NCI-H2029 (cell line): ENCODE data around the gene ING1.
"Not testable (repeated sequence)": the region's sequence is repeated elsewhere in the genome, so short reads cannot be mapped to it uniquely, and the experiment has no call there.

ENCODE experiments used
- DNase-seq: peaks from one replicate; lab custom pipeline; 2025; lab: John Stamatoyannopoulos, UW

Gene ING1

GRCh38 chr13:110713642-110713952, at the start of gene ING1:
Gene ING1 (plus strand): TSS chr13:110713700. CDS start chr13:110714150, 450 bp downstream.
- DNase-seq = no peak

DNA sequence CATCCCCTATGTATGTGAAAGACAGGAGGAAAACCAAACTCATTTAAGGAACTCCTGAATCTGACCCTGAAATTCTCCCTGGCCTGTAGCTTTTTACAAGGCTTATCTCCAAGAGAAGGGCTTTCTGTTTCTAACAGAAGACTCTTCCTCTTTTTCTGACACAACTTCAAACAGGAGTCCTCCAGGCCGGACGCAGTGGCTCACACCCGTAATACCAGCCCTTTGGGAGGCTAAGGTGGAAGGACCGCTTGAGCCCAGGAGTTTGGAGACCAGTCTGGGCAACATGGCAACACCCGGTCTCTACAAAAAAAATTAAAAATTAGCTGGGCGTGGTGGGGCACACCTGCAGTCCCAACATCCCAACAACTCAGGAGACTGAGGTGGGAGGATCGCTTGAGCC, 49.5 kb upstream of the ING1 start:
- no peak for DNase-seq

GRCh38 chr13:110664673-110665072, 48.8 kb upstream of the ING1 start:
- no peak for DNase-seq

DNA sequence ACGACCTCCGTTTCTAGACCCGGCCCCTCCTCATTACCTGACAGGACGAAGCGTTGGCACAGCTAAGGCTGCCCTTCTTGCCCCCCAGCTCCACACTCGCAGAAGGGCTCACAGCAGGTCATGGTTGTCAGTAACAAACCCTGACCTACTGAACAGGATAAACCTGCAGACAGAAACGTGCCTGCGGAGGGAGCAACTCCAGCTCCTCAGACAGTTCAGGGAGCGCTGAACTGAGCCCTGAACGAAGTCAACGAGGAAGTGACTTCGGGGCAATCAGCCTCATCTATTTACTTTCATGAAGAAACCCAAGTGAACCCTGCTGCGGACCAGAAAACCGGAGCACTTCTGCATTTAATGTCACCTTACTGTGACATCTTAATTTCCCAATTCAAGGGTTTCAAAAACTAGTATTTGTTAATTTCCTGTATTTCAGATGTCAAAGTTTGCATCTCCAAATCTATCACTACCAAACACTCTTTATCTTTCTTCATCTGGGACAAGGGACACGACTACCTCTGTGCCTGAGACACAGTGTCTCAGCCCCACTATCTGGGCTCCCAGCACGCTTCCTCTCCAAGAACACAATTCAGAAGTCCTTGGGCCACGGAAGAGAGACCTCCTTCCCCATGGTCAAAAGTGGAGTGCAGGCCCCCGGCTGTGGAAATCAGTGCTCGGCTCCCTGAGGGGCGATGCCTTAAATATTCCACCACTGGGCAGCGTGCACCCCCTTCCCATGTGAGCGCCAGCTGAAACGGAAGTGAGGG, 47.8 kb upstream of the ING1 start:
- DNase-seq = no peak

GRCh38 chr13:110666255-110666533, 47.3 kb upstream of the ING1 start:
- no peak for DNase-seq

DNA sequence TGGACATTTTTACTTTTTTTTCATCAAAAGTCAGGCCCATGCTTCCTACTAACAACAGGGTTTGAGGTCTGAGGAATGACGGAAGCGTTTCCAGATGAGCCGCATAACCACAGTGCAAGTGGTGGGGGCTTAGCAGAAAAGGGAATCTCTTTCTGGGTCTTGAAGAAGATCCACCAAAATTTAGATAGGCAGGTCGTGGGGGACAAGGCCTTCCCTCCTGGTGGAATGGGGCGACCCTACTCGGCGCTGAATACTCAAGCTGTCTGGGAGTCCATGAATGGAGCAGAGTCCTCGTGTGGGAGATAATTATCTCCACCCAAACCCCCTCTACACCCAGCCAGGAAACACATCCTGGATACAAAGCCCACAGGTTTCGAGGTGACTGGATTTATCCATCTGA, 44.5 kb upstream of the ING1 start:
- DNase-seq = no peak

DNA sequence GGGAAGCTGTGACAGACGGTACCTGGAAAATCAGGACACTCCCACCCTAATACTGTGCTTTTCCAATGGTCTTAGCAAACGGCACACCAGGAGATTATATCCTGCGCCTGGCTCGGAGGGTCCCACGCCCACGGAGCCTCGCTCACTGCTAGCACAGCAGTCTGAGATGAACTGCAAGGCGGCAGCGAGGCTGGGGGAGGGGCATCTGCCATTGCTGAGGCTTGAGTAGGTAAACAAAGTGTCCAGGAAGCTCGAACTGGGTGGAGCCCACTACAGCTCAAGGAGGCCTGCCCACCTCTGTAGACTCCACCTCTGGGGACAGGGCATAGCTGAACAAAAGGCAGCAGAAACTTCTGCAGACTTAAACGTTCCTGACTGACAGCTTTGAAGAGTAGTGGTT, 43.7 kb upstream of the ING1 start:
- DNase-seq = not testable (repeated sequence)

- DNase-seq = no peak
These were observed 36.6 kb upstream of the ING1 start for GRCh38 chr13:110676595-110677587.

DNA sequence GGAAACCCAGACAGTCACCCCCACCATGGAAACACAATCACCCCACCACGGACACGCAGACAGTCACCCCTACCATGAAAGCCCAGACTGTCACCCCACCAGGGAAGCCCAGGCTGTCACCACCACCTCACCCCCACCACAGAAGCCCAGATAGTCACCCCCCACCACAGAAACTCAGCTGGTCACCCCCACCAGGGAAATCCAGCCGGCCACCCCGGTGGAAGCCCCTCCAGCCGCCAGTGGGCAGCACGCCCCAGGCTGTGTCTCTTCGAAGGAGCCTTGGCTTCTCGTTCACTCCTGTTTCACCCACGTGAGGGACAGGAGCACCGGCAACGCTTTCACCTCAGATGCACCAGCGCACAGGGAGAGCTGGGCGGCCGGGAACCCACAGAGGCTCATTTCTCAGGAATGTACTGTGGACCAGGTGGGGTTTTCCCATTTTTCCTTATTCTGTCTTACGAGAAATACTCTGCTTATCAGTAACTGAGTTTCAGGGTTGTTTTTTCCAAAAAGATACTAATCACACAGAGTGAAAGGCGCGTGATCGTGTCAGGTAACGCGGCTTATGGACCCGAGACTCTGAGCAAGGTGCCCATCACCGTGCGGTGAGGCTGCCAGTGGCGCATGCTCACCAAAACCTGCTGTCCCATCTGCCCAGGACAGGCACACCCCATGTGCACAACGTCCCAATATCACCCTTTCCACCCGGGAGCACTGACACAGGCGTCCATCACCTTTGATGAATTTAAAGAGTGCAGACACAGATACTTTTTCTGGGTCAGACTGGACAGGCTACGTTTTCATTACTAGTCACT, 35.6 kb upstream of the ING1 start:
- no peak for DNase-seq

- DNase-seq = no peak
These were observed 32.6 kb upstream of the ING1 start for GRCh38 chr13:110680852-110681251.

DNA sequence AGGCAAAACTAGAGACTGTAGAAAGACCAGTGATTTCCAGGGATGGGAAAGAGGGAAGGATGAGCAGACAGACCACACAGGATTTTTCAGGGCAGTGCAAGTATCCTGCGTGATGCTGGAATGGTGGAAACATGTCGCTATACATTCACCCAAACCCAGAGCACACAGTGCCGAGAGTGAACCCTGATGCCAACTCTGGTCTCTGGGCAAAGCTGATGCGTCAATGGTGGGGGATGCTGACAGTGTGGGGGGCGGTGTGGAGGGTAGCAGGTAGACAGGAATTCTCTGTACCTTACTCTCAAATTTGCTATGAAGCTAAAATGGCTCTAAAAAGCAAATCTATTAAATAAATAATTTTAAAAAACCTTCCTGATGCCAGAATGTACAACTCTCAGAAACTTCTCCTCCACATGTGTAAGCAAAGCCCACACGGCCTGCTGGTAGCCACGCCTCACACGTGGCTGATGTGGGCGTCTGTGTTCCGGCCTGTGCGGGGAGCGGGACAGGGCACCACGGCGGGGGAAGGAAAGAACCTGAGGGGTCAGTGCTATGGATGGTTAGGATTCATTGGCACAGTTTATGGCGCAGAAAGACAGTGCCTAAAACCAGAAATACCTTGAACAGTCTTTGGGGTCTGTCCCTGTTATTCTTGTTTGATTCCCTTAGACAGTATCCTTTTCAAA, 31.5 kb upstream of the ING1 start:
- no peak for DNase-seq

GRCh38 chr13:110682746-110683145, 30.8 kb upstream of the ING1 start:
- DNase-seq = no peak

DNA sequence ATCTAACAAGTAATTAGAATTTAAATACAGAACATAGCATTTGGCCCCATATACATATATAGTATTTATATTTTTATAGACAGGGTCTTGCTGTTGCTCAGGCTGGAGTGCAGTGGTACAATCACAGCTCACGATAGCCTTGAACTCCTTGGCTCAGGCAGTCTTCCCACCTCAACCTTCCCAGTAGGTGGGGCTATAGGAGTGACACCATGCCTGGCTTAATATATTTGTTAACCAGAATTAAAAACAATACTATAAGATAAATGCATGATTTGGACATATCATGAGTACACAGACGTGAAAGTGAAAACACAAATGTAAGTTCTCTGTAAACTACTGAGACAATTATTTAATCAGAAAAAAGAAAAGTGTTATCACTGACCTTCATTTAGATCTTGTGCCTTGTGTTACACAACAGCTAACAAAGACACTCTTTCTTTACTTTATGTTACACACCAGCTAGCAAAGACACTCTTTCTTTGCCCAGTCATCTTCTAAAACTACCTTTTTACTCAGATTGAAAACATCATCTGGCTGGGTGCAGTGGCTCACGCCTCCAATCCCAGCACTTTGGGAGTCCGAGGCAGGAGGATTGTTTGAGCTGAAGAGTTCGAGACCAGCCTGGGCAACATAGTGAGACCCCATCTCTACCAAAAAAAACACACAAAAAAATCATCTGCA, 30.2 kb upstream of the ING1 start:
- no peak for DNase-seq

DNA sequence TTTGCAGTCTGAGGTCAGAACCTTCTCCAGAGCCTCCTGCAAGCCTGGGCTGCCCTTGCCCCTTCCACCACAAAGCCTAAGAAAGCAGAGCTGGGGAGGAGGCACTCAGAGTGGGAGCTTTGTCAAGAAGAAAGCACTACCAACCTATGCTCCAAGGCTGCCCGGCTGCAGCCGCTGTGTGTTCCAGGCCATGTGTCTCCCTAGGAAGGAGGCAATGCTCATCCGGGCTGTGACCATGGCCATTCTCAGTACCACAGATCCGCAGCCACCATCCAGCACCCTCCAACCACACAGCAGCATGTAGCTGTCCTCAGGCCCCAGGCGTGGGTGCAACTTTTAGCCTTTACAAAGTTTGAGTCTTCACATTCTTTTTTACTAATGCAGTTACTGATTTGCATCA, 29.6 kb upstream of the ING1 start:
- no peak for DNase-seq

DNA sequence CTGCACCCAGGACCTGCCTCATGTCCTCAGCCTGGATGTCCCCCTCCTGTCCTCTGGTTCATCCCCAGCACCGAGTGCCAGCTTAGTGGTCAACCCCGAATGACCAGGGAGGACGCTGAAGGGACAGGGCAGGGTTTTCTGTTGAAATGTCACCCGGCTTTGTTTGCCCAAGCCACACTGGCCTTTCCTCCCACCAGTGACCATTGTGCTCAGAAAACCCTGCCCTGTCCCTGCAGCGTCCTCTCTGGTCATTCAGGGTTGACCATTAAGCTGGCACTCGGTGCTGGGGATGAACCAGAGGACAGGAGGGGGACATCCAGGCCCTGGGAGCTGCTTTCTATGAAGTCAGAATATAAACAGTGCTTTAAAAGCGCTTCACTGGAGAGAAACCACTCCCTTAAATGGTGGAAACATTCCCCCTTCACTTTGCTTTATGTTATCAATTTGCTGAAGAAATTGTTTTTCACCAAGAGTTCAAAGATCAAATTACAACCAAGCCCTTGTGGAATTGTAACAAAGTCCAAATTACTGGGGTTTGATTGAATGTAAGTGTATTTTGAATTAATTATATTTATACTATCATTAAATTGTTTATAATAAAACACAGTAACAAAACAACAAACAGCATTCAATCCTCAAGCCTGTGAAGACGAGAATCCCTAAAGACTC, 29.0 kb upstream of the ING1 start:
- no peak for DNase-seq

DNA sequence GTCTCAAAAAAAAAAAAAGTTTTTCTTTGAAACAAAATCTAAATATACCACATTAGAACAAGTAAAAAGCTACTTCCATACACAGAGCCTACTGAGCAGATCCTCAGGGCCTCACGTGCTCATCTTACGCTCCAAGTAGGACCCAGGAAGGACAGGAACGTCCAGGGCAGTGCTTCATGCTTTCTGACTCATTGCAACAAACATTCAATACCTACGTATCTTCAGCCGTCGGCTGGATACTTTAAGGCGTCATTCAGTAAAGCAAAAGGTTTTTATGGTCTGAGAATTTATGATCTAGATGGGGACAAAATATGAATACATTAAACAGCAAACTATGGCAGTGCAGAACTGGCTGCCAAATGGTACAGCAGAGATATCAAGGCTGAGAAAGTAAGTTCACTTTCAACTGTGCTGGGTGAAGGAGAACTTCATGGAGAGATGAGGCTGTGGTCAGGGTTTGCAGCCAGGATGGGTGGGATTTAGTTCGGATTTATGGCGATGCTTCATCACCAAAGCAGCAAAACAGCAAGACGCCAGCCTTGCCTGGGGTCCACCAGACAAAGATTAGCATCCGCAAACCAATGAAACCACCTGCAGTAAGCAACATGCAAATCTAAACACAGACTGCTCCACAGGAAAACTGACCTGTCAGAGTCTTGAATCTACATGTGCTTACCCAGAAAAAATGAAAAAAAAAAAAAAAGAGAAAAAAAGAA, 28.0 kb upstream of the ING1 start:
- no peak for DNase-seq

DNA sequence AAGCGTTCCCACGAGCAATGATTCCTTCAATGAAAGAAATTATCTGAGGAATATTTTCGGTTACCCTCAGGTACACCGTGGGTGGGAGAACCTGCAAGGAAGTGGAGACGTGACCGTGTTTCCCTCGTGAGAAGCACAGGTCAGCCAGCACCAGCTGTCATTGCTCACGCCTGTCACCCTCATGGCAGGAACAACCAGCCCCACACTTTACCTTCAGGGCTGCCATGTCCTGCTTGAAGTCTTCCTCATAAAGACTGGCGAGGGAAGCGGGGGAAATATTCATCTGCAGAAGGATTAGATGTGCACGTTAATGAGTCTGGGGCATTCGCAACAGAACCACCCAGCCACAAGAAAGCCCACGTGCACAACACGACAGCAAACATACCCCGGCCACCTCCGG, 25.8 kb upstream of the ING1 start:
- no peak for DNase-seq

DNA sequence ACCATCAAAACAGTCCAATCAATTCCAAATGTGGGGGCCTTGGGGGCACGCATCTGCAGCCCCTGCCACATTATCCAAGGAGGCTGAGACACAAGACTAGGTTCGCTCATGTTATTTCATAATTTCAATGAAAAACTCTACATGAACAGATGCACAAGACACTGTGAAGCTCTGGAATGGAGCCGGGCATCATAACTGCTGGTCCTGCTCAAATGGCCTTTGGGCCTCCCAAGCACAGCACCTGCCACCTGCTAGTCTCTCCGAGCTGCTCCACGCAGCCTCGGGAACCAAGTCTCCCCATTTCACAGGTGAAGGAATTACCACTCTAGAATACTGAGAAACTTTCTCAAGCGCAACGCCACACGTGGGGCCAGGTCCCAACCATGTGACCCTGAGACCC, 24.5 kb upstream of the ING1 start:
- DNase-seq = no peak

DNA sequence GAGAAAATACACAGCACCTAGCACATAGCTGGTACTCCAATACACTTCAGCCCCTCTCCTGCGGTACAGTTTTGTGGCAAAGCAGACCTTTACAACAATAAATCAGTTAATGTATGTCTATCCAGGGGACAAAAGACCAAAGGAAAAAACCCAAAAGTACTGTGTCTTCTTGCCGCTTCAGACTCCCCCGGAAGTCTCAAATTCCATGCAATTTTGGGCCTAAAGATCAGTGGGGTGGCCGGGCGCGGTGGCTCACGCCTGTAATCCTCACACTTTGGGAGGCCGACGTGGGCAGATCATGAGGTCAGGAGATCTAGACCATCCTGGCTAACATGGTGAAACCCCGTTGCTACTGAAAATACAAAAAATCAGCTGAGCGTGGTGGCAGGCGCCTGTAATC, 23.8 kb upstream of the ING1 start:
- DNase-seq = no peak

DNA sequence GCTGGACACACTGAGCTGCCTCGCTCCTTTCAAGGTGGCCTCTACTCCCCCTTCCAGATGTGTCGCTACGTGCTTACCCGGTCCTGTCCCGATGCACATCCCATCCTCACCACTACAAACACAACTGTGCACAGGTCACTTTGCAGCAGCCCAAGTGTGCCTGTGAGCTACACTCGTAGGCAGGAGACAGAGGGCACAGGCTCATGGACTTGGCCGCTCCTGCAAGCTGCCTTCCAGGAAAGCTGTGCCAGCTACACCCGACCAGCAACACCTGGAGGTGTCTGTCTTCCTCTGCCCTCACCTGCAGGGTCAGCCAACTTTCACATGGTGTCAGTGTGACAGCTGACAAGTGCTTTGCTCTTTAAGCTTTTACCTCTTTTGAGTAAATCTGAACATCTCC, 23.0 kb upstream of the ING1 start:
- DNase-seq = no peak
